SK-N-SH (cell line): ENCODE data around the gene RERG.

Source experiments
- RCOR1 ChIP-seq: fragments of 150-350 bp; IDR thresholded peaks from 2 replicates; pipeline ENCODE4 v1.6.1; 2017; ENCODE audit warnings: antibody characterized with exemption, low read length
- TAF1 ChIP-seq: IDR thresholded peaks from 2 replicates; pipeline ENCODE4 v1.6.1; 2012; ENCODE audit warnings: low read depth, mild to moderate bottlenecking, low read length, moderate library complexity, borderline replicate concordance
- USF2 ChIP-seq: fragments of 150-350 bp; IDR thresholded peaks from 2 replicates; pipeline ENCODE4 v1.6.1; 2017; ENCODE audit warnings: antibody characterized with exemption, low read length, low read depth, borderline replicate concordance
- TF ChIP-seq, protein P1 (sequence below): fragments of 200-600 bp; sonication (generic); IDR thresholded peaks from 2 replicates; pipeline ENCODE4 v1.6.1; 2017; ENCODE audit warnings: antibody characterized with exemption, mild to moderate bottlenecking, moderate library complexity

- TF ChIP-seq RCOR1 (no peak), USF2 (no peak), TAF1 (no peak)
- TF ChIP-seq, protein P1, sequence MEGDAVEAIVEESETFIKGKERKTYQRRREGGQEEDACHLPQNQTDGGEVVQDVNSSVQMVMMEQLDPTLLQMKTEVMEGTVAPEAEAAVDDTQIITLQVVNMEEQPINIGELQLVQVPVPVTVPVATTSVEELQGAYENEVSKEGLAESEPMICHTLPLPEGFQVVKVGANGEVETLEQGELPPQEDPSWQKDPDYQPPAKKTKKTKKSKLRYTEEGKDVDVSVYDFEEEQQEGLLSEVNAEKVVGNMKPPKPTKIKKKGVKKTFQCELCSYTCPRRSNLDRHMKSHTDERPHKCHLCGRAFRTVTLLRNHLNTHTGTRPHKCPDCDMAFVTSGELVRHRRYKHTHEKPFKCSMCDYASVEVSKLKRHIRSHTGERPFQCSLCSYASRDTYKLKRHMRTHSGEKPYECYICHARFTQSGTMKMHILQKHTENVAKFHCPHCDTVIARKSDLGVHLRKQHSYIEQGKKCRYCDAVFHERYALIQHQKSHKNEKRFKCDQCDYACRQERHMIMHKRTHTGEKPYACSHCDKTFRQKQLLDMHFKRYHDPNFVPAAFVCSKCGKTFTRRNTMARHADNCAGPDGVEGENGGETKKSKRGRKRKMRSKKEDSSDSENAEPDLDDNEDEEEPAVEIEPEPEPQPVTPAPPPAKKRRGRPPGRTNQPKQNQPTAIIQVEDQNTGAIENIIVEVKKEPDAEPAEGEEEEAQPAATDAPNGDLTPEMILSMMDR: no peak
Observed at GRCh38 chr12:15199930-15200329, 21.3 kb downstream of the RERG start.
